VCaP (cell line): ENCODE data around the gene RGMB.

Source experiments
- H3K27ac ChIP-seq: fragments of 450-650 bp; 2 replicates; pipeline ENCODE4 v1.5.1; 2017
- TF ChIP-seq, protein P1 (sequence below): fragments of 450-650 bp; conservative IDR thresholded peaks from 2 replicates; pipeline ENCODE4 v1.5.1; 2017; ENCODE audit warnings: mild to moderate bottlenecking, moderate library complexity

Gene RGMB

DNA sequence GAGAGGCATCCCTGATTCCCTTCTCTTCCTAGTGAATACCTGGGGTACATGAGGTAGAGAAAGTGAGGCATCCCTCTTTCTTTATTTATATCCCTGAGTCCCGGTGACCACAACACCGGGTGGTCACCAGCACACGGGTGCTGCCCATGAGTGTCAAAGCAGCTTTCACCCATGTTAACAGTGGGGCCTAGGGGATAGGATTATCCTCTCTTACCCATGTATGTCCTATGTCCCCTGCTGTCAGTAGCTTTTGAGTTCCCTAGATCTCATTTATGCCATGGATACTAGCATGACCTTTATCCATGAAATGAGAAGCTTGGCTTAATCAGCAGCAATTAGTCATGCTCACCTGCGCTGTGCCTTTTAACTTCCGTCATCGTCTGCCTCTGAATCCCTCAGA, 71.4 kb downstream of the RGMB start:
- no peak overlapping the region for H3K27ac ChIP-seq
- TF ChIP-seq, protein P1, sequence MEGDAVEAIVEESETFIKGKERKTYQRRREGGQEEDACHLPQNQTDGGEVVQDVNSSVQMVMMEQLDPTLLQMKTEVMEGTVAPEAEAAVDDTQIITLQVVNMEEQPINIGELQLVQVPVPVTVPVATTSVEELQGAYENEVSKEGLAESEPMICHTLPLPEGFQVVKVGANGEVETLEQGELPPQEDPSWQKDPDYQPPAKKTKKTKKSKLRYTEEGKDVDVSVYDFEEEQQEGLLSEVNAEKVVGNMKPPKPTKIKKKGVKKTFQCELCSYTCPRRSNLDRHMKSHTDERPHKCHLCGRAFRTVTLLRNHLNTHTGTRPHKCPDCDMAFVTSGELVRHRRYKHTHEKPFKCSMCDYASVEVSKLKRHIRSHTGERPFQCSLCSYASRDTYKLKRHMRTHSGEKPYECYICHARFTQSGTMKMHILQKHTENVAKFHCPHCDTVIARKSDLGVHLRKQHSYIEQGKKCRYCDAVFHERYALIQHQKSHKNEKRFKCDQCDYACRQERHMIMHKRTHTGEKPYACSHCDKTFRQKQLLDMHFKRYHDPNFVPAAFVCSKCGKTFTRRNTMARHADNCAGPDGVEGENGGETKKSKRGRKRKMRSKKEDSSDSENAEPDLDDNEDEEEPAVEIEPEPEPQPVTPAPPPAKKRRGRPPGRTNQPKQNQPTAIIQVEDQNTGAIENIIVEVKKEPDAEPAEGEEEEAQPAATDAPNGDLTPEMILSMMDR: no peak

DNA sequence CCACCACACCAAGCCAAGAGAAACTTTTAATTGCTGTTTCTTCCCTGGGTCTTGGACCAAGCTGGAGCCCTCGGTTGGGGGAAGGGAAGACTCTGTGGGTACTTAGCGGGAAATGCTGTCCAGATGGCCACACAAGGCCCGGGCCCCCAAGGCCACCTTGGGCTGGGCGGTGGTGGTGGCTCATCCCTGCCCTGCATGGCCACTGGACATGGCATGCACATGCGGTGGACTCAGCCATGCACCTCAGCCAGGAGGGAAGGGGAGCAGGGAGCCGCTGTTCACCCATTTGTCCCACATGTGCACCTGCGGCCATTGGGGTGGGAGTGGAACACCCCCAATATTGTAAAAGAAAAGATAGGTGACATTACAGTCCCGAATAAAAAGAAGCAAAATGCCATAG, 72.4 kb downstream of the RGMB start:
- H3K27ac ChIP-seq: no peak overlapping the region
- TF ChIP-seq, protein P1: no peak
